ENCODE measurements around the gene MGAT4C.

The MGAT4C gene

DNA sequence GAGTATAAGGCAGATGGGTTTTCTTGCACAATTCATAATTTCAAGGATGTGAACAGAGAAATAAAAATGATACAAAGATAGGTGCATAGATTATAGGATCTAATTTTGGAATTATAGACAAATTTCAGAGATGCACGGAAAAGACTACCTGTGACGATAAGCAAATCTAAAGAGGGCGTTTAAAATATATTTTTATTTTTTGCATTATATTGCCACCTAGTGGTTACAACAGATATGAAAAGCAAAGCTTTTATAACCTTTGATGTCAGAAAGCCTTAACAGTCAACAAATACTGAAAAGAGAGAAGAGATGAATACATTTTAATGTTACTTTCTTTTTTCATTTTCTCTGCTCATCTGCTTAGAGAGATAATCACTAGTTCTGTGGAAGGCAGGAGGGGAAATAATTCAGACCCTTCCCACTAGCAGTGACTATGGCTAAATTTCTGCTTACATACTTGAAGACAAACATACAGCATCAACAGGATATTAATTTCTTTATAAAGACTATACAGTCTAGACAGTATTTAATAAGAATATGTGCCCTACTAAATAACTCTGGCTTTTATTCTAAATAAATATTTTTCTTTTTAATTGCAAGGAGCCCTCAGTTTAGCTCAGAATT lies 335.8 kb downstream of the MGAT4C start:
- Histone ChIP-seq H3K36me3 (ENCODE audit: insufficient read depth, low read length) (no peaks in the 10 kb centered on the region), H3K9me3 (ENCODE audit: low read length) (no peaks in the 10 kb centered on the region), H3K27me3 (ENCODE audit: insufficient read depth, low read length) (no peaks in the 10 kb centered on the region), H2AFZ (ENCODE audit: low read depth, low read length) (no peak overlapping the region), H3K4me3 (ENCODE audit: low read length) (no peak overlapping the region), H3K4me1 (ENCODE audit: insufficient read depth, low read length) (no peaks in the 10 kb centered on the region)
